ENCODE data around the gene RBM4B.
A peak's percentile ranks its signal among the peaks of the same experiment; 100 is the strongest.
"Not testable (repeated sequence)": the region's sequence is repeated elsewhere in the genome, so short reads cannot be mapped to it uniquely, and the experiment has no call there.

The RBM4B gene, protein sequence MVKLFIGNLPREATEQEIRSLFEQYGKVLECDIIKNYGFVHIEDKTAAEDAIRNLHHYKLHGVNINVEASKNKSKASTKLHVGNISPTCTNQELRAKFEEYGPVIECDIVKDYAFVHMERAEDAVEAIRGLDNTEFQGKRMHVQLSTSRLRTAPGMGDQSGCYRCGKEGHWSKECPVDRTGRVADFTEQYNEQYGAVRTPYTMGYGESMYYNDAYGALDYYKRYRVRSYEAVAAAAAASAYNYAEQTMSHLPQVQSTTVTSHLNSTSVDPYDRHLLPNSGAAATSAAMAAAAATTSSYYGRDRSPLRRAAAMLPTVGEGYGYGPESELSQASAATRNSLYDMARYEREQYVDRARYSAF

DNA sequence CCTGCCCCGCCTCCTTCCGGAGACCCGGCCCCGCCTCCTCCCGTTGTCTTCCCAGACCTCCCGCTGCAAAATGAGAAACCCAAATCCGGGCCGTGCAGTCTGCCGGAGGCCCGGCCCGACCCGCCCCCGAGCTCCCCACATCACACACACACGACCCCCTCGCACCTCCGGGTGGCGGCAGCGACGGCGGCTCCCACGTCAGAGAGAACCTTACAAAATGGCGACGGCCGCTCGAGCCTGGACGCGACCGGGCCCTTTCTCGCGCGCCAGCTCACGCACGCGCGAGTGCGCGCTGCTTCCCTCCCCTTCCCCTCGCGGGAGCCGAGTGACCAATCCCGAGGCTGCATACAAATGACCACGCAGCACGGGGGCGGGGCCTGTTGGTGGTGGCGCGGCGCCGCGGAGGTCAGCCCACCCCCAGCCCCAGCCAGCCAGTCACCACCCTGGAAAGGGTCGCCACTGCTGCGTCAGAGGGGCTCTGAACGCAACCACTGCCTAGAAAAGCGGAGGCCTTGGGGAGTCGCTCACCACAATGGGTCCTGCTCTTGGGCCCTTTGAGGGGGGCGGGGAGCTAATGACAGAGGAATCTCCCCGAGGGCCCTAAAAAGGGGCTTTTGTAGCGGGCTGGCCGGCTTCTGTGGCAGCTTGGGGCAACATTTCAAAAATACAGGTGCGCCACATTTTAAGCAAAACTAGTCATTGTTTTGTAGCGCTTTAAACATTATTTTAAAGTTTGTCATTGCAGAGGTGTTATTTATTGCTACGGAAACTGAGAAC, at the start of gene RBM4B:
Gene RBM4B, minus strand, starts transcription at position 289 of the 777 bp plus-strand sequence. CDS start 808 bp downstream, outside the sequence.
- peak; percentile 100 for DNase-seq (ENCODE audit: low spot score)

DNA sequence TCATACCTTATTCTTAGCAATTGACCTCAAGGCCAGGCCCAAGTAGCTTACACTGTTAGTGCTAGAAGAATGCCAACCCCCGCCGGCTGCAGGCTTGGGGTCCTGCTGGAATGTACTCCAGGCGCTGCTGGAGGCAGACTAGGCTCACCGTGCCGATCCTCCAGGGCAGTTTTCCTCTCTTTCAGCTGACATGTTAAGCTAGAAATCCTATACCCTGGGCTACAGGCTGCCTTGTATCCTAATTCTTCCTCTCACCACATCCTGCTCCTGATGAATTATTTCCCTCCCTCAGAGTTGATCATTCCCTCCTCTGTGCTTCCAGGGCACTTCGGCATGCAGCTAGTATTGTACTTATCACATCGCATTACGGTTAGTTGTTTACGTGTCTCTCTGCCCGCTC, 48.0 kb upstream of the RBM4B start:
- no peak for DNase-seq (ENCODE audit: low spot score)

DNA sequence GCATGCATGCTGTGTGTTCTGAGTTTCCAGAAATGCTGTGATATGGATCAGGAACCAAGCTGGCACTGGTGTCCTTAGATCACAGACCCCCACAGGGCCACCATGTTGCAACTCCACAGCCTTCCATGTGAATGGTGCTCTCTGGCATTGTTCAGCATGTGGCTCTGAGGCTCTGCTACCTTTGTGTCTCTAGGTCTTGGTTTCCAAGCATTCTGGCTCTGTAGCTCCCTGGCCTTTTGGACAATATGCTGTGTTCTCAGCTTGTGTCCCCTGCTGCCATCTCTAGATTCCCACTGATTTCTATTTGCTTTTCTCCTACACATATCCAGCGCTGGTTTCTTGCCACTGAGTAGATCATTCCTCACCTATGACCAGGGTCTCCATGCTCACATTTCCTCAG, 47.4 kb upstream of the RBM4B start:
- DNase-seq (ENCODE audit: low spot score), result no peak

DNA sequence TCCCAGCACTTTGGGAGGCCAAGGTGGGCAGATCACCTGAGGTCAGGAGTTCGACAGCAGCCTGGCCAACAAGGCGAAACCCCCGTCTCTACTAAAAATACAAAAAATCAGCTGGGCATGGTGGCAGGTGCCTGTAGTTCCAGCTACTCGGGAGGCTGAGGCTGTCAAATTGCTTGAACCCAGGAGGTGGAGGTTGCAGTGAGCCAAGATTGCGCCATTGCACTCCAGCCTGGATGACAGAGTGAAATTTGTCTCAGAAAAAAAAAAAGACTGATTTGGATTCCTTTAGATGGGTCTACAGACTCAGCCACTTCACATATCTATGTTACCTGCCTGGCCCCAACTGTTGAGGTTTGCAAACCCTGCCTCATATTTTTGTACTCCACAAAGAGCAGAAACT, 46.5 kb upstream of the RBM4B start:
- DNase-seq (ENCODE audit: low spot score), result not testable (repeated sequence)

DNA sequence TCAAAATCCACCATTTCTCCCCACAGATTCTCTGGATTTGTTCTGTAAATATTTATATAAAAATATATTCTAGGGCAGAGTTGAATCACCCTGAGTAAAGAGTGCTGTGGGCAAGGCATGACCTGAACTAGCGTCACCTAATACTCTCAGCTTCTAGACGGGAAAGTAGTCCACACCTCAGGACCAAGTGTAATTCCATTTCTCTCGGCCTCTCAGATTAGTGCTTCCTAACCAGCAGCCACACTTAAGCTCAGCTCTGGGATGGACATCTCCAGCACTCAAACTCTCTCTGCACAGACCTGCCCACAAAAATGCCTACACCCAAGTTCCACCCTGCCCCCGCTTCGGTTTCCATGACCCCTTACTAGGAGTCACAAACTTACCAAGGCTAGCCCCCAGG, 46.0 kb upstream of the RBM4B start:
- DNase-seq (ENCODE audit: low spot score), result no peak

DNA sequence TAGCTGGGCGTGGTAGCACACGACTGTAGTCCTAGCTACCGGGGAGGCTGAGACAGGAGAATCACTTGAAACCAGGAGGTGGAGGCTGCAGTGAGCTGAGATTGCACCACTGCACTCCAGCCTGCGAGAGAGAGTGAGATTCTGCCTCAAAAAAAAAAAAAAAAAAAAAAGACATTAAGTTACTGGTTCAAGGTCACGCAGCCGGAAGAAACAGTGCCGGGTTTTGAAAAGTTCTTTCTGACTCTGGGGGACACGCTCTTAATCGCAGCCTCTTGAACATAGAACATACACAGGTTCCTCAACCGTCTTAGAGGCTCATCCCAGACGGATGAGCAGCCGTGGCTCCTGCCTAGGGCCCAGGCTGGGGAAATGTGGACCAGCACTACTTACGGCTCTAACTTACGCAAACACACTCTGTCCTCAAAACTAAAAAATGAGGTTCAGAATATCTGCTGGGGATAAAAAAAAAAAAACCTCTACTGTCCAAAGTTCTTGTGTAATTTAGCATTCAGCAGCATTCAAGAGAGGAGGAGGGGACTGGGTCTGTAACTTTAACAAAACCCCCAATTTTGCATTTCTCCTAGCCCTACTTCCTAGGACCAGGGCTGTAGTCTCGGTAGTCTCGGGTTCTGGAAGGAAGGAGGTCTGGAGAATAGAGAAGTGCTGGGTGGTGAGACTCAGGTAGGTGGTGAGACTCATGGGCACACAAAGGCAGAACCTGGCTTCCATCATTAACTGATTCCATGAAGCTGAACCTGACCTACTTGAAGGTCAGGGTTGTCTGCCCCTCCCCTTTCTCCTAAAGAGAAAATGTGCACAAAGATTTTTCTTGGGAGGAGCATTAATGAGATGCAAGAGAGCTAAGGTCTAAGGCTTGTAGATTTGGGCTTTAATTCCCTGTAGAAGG, 45.3 kb upstream of the RBM4B start:
- DNase-seq (ENCODE audit: low spot score), result no peak

DNA sequence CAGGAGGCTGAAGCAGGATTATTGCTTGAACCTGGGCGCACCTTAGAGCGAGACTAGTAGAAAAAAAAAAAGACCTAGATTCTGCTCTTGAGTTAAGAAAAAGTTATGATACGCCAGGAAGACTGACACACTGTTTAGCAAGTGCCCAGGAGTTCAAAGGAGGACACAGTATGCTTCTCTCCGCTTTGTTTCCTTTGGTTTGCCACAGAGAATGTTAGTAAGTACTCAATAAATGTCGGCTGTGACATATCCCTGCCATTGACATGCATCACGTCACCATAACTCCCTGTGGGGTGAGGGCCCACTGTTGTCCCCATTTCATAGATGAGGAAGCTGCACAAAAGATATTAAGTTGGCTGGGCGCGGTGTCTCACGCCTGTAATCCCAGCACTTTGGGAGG, 44.3 kb upstream of the RBM4B start:
- DNase-seq (ENCODE audit: low spot score), result no peak

DNA sequence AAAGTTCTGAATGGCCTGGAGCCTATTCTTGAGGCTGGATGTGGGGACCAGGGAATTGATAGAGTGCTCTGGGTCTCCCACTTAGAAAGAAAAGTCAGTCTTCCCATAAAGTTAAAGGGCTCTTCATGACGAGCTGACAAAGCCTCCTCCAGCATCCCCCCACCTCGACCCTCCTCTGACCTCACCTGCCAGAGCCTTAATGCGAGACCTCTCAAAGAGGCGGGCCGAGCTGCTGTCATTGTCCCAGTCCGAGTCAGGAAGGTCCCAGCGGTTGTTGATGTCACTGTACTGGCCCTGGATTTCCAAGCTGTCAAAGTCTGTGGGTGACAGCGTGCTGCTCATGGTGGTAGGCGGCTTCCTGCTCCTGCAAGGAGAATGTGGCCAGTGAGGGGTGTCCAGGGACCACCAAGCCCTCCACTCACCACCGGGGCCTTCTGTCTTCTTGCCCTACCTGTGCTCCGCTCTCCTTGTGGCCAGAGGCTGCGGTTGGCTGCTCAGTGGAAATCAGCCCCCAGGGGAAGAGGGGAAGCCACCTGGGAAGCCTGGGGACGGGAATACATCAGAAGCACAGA, 43.3 kb upstream of the RBM4B start:
- no peak for DNase-seq (ENCODE audit: low spot score)

DNA sequence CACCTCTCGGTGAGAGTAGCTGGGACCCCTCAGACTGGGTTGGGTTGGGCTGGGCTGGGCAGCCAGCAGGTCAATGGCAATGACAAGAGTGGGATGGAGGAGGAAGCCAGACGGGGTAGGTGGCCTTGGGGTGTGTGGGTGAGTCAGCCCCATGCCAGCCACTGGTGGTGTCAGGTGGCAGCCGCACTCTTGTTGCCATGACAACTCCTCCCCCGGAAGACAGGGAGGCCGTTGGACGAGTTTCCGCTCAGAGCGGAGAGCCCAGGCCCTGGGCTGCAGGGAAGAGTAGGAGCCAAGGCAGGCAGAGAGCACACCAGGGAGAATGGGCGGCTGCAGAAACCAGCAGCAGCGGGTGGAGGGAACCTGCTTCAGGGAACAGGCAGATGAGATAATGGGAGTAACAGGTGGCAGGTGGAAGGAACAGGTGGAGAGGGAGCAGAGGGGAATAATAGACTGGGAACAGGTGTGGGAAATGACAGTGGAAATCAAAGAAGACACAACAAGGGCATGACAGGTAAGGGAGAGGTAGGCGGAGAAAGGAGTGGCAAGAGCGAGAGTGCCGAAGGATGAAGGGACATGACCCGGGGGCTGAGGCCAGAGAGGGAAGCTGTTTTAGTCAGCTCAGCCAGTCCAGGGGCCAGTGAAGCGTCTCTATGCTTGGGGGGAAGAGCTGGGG, 42.7 kb upstream of the RBM4B start:
- DNase-seq (ENCODE audit: low spot score), result no peak

DNA sequence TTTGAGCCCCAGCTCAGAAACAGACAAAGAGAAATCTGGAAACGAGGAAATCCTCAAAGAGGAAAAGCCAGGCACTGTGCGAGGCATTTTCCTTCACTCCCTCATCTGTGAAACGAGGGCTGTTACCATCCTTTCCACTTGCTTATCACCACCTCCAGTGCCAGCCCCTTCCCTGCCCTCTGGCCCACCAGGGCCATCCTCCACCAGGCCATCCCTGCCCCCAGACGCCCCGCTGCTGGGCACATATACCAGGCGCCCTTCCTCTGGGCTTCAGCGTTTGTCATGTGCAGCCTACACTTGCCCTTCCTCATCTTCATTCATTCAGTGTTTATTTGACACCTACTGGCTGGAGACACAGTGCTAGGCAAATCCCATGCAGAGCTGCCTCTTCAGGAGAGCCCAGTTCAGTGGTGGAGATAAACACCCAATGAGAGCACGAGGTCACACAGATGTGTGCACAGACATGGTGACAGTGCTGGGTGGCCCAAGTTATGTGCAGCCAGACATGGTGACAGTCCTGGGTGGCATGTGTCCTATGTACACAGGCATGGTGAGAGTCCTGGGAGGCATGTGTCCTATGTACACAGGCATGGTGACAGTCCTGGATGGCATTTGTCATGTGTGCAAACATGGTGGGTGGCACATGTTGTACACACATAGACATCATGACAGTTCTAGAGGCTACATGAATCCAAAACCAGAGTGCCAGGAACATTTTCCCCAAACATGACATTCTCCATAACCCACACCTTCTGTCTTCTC, 41.6 kb upstream of the RBM4B start:
- no peak for DNase-seq (ENCODE audit: low spot score)

DNA sequence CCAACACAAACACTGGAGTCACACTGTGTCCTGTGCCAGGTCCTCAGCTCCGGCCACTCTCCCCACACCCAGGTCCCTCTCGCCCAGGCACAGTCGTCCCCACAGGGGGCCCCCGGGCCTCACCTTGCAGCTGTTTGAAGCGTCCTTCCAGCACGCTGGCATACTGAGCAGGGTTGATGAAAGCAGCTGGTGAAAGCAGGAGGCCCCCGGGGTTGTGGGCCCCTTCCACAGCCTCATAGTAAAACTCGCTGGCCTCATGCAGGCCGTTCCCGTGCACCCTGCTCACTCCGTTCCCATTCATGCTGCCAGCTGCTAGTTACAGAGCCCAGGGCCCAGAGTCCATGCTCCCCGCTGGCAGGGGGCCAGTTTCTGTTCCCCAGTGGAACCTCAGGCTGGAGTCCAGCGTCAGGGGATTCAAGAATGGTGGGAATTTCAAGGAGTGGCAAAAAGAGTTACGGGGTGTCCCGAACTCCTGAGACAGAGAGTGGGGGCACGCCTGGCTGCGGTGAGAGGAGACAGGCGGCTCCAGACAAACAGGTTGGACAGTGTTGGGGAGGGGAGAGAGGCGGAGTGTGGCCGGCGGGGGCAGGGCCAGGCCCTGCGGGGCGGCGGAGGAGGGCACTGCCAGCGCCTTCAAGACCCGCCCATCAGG, 40.8 kb upstream of the RBM4B start:
- DNase-seq (ENCODE audit: low spot score), result no peak

DNA sequence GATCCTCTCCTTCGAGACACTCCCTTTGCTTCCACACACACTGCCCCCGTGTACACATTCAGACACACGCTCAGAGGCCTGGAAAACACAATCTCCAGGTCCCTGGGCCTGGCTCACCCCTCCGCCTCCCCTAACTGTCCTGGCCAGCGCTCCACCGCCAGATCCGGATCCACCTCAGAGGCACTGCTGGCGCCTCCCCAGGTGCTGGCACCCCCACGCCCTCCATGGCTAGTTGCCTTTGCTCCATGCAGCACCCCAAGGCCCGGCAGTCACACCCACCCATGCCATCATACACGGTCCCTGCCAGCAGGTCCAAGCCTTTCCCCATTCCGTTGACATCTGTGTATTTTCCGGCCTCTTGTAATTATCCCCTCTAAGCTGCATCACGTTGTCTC, 40.2 kb upstream of the RBM4B start:
- DNase-seq (ENCODE audit: low spot score), result no peak

DNA sequence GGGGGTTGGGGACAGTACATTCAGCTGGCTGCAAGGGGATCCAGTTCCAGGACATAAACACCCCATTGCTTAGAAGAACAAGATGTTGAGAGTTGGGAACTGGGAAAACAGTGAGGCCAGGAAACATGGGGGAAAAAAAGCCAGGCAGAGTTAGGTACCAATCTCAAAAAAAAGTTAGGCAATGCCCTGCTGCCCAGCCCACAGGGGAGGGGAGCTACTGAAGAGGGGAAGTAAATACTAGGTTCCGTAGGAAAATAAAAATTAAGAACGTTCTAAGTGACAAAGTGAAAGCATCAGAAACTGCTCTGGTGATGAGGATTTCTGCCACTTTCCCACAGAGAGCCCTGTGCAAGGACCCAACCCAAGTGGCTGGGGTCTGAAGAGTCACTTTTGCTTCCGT, 39.3 kb upstream of the RBM4B start:
- no peak for DNase-seq (ENCODE audit: low spot score)

DNA sequence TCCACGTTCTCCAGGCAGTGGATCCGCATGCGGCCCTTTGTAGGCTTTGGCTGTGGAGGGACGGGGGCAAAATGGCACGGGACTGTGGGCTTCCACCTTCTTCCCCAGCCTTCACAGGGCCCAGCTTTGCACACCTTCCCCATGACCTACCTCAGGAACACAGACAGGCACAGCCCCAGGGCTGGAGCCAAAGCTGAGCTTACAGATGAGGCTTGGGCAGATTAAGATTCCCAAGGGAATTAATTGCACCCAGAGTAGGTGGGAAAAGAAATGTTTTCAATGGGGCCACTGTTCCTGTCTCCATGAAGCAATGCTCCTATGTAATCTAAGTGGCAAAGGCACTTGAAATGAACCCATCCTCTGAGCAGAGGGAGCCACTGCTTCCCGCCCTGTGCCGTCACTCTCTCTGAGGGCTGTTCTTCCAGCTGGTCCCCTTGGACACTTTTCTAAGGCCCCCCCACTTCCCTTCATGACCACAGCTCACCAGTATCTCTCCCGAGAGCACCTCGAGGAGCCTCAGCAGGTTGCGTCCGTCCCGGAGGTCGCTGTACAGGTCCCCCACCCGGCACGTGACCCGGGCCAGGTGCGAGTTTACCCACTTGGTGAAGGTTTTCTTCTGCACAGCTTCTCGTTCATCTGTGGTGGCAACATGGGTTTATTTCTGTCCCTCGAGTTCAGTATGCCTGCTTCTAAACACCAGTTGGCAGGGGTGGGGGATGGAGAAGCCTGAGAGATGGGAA, 37.8 kb upstream of the RBM4B start:
- no peak for DNase-seq (ENCODE audit: low spot score)

DNA sequence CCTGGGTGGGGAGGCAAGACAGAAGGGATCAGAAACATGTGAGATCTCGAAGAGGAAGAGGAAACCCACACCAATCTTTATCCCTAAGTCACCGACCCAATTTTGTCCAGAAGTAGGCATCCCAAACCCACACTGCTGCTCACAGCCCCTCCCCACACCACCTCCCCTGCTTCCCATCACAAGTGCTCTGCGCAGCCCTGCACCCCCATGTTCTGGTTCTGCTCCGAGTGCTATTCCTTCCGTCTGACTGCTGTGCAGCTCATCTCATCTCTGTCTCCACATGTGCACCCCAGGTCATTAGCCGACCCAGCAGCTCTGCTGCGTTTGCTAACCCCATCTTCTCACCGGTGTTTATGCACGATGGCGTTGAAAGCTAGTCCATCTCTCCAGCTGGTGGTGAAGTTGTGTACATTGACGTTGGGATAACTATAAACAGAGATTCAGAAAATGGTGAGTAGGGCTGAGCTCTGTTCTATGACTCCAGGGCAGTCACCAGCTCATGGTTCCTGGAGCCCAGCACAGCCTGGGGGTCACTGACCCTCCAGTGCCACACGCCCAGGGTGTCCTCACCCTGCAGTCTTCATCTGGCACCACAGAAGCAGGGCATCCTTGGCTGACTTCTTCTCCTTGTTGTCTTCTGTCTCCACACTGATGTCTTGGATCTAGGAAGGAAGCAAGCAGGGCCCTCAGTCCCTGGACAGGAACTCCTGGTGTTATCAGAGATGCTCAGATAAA, 36.2 kb upstream of the RBM4B start:
- no peak for DNase-seq (ENCODE audit: low spot score)

DNA sequence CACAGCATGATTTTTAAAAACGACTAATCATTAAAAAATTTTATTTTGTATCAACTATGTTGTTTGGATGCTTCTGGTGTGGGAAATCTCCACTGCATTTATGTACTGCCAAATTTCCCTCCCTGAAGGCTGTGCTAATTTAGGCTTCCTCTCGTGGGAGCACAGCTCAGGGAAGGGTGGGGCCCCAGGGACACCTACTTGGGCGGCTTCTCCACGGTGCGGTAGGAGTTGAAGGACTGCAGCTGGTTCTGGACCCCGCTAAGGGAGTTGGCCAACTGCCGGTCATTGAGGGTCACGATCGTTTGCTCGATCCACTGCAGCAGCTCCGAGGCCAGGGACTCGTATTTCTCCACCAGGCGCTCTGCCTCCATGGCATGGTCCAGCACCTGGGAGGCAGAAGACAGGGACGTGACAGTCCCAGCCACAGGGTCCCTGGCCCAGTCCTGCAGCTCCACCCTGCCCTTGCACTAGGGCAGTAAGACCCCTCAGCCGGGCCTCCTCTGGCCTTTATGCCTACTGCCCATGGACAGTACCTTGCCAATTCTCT, 32.8 kb upstream of the RBM4B start:
- DNase-seq (ENCODE audit: low spot score), result no peak

DNA sequence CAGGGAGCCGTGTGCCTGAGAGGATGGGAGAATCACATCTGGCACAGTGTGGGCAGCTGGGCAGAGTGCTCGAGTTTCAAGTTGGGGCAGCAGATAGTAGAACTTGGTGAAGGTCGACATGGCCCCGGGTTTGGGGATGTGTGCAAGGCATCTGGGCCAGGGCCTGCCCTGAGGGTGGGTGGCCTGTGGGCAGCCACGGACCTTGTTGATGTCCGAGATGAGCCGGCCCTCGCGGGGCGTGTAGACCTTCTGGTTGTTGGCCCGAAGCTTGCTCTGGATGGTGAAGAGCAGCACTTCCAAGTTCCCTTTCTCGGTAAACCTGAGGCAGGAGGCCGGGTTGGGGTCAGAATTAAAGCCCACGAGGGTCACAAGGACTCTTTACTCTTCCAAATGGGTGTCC, 31.0 kb upstream of the RBM4B start:
- no peak for DNase-seq (ENCODE audit: low spot score)

DNA sequence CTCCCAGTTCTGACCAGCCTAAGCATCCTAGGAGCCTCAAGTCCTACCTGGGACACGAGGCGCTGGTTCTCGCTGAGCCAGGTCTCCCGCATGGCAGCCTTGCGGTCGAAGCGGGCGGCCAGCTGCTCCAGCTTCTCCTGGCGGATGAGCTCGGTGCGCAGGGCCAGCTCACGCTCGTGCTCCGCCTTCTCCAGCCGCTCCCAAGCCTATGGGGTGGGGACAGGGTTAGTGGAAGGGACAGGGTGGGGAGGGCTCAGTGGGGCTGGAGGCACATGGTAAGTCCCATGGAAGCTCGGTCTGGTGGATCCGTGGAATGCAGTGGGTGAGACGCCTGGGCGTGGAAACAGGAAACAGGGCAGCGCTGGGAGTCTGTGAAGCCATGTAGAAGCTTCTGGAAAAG, 30.4 kb upstream of the RBM4B start:
- DNase-seq (ENCODE audit: low spot score), result no peak

DNA sequence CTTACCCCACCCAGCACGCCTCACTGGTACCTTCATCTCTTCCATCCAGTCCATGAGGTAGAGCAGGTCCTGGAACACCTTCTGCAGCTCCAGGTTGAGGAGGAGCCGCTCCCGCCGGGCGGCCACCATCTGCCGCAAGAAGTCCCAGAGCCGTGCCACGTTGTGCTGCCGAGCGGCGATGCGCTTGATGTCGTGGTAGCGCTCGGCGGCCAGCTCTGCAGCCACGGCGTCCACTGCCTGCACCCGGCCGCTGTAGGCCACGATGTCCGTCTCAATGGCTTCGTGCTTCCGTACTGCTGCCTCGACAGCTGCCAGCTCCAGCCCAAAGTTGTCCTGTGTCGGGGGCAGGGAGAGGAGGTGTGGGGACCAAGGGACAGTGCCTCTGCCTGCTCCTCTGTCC, 29.8 kb upstream of the RBM4B start:
- no peak for DNase-seq (ENCODE audit: low spot score)
